ENCODE measurements around the gene MAPK4.
"Not testable (repeated sequence)": the region's sequence is repeated elsewhere in the genome, so short reads cannot be mapped to it uniquely, and the experiment has no call there.

Gene MAPK4

GRCh38 chr18:50573196-50573595, 13.3 kb downstream of the MAPK4 start:
- not testable (repeated sequence) for DNase-seq

- DNase-seq: no peak
These were observed 13.8 kb downstream of the MAPK4 start for GRCh38 chr18:50573679-50574078.

GRCh38 chr18:50578030-50578429, 18.1 kb downstream of the MAPK4 start:
- DNase-seq: no peak

GRCh38 chr18:50578651-50579050, 18.8 kb downstream of the MAPK4 start:
- no peak for DNase-seq

- DNase-seq: peak in 4 of 56 donors; percentile 12 to 34 (median 18)
These were observed 19.3 kb downstream of the MAPK4 start for GRCh38 chr18:50579061-50579774.

GRCh38 chr18:50581517-50581916, 21.6 kb downstream of the MAPK4 start:
- no peak for DNase-seq

GRCh38 chr18:50582500-50582899, 22.6 kb downstream of the MAPK4 start:
- DNase-seq: peak in 3 of 56 donors; percentile 6 to 13 (median 12)

GRCh38 chr18:50586710-50587109, 26.8 kb downstream of the MAPK4 start:
- DNase-seq: no peak

- DNase-seq: no peak
These were observed 30.7 kb downstream of the MAPK4 start for GRCh38 chr18:50590593-50590992.

GRCh38 chr18:50594012-50594411, 34.1 kb downstream of the MAPK4 start:
- DNase-seq: no peak

GRCh38 chr18:50594942-50595341, 35.1 kb downstream of the MAPK4 start:
- DNase-seq: no peak

GRCh38 chr18:50602466-50602865, 42.6 kb downstream of the MAPK4 start:
- no peak for DNase-seq

- no peak for DNase-seq
These were observed 46.7 kb downstream of the MAPK4 start for GRCh38 chr18:50606609-50607008.

- DNase-seq: no peak
These were observed 47.6 kb downstream of the MAPK4 start for GRCh38 chr18:50607378-50607926.

GRCh38 chr18:50609171-50609570, 49.3 kb downstream of the MAPK4 start:
- DNase-seq: not testable (repeated sequence)

- no peak for DNase-seq
These were observed 50.5 kb downstream of the MAPK4 start for GRCh38 chr18:50610349-50610748.

GRCh38 chr18:50611529-50611941, 51.6 kb downstream of the MAPK4 start:
- no peak for DNase-seq

- DNase-seq: peak in 4 of 56 donors; percentile 10 to 23 (median 14)
These were observed 55.0 kb downstream of the MAPK4 start for GRCh38 chr18:50614838-50615237.

GRCh38 chr18:50616484-50617048, 56.7 kb downstream of the MAPK4 start:
- DNase-seq: no peak

GRCh38 chr18:50619861-50620275, 60.0 kb downstream of the MAPK4 start:
- peak in 6 of 56 donors; percentile 17 to 39 (median 24) for DNase-seq

- no peak for DNase-seq
These were observed 60.4 kb downstream of the MAPK4 start for GRCh38 chr18:50620319-50620718.

GRCh38 chr18:50621366-50621765, 61.5 kb downstream of the MAPK4 start:
- DNase-seq: no peak

- no peak for DNase-seq
These were observed 62.4 kb downstream of the MAPK4 start for GRCh38 chr18:50622320-50622719.

Data from nucleus accumbens (tissue), 56 donors.